ENCODE results near the gene BOD1.

- TF ChIP-seq CTCF (IDR thresholded peaks at IDR 0.05) (no peak), POLR2AphosphoS5 (IDR thresholded peaks at IDR 0.05) (no peak), POLR2A (IDR thresholded peaks at IDR 0.05; ENCODE audit: low read depth) (no peak), EP300 (IDR thresholded peaks at IDR 0.05) (no peak)
Observed at GRCh38 chr5:173627271-173627670, 10.8 kb upstream of the BOD1 start.
